Glomerular visceral epithelial cell (primary cell): ENCODE results near the gene WDR6.
"Not testable (repeated sequence)": the region's sequence is repeated elsewhere in the genome, so short reads cannot be mapped to it uniquely, and the experiment has no call there.

Source experiments
- DNase-seq: peaks from one replicate; pipeline ENCODE4 v3.0.0-alpha.2; 2016; ENCODE audit errors: extremely low spot score

The WDR6 gene

DNA sequence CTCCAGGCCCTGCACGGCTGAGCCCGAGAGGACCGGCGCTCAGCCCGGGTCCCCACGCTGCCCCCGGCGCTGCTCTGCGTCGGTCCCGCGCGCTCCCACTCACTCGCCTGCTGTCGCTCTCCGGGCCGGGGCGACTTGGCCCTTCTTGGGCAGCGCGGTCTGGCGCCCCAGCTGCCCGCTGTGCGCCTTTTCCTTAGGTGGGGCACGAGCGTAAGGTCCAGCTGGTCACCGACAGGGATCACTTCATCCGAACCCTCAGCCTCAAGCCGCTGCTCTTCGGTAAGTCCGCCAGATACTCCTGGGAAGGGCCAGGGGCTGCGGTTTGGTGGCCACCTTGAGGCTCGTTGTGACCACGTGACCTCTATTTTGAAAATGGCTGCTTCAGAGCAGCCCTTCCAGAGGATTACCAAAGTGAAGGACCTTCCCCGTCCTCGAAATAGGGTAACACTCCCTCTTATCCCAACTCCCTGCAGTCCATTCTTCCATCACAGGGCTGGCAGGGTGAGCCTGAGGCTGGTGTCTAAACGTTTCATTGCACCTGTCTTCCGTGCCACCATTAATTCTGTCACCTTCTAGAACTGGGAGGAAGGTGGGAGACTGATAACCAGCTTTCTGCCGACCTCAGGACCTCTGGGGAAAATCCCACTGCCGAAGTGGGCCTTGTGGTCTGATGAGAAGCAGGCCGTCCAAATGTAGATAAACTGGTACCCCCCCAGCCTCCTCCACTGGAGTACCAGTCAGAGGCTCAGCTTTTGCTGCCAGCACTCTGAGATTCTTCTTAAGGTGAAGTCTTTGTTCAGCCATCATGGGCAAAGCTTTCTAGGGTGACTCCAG is 16.3 kb upstream of the WDR6 start:
- peak; percentile 27 for DNase-seq

DNA sequence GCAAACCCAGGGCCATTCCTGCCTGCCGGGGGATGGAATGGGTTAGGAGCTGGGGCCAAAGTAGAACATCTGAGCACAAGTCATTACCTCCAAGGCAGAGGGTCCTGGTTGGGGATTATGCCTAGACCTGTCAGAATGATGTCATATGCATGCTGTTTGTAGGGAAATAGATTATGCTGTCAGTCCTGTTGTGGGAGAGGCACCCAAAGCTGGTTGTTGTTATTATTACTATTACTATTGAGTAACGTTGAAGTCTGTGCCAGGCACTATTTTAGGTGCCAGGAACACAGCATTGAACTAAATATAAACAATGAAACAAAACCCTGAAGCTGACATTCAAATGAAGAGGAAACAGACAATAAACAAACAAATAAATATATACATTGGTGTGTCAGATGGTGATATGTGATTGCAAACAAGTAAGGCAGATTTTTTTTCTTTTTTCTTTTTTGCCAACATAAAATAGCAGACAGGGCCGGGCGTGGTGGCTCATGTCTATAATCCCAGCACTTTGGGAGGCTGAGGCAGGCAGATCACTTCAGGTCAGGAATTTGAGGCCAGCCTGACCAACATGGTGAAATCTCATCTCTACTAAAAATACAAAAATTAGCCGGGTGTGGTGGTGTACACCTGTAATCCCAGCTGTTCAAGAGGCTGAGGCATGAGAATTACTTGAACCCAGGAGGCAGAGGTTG is 15.2 kb upstream of the WDR6 start:
- DNase-seq: no peak

DNA sequence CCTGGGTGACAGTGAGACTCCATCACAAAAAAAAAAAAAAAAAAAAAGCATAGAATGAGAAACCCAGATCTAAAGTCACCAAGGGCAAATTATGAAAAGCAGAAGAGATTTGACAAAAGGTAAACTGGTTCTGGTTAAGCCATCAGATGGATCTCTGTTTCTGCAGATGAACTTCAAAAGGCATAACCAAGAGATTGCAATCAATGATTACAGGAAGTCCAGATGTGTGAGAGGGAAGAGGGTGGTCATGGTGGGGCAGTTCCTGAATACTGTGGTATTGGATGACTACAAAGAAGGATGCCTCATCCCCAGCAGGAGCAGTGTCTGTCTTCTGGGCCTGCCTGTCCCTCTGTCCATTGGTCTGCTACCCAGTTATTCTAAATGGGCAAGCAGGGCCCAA is 13.4 kb upstream of the WDR6 start:
- no peak for DNase-seq

DNA sequence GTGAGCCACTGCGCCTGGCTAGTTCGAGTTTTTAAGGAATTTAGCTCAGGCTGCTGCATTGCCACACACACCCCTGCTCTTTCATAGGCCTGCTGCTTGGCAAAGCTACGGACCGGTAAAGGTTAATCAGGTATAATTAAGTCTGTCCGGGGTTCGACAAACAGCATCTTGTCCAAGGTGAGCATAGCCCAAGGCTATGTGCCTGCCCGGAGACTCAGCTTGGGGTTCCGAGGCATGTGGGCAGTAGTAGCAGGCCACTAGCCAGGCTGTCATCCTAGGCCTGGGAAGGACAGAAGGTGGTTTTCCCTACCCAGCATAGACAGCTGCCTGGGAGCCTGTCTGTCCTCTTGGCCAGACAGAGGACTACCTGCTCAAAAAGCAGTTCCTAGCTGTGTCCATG is 10.6 kb upstream of the WDR6 start:
- DNase-seq: no peak

DNA sequence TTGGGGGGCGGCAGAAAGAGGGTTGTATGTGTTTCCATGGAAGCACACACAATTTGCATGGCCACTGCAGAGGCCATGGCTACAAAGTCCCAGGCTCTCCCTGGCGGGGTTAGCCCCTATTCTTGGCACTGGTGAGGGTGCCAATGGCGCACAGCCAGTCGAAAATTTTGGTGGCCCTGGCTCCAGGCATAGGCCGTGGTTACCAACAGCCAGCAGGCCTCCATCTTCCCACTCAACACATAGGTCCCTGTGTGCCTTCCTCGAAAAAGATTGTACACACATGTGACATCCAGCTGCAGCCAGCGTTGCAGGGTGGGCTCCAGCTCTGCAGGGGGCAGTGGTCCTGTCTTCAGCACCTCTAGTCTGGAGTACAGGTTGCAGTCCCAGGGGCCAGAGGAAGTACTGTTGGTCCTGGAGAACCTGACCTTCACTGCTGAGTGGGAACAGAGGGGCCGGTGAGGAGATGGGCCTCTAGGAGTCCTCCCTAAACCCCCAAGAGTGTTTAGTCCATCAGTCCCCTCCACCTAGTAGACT is 10.0 kb upstream of the WDR6 start:
- DNase-seq: no peak

DNA sequence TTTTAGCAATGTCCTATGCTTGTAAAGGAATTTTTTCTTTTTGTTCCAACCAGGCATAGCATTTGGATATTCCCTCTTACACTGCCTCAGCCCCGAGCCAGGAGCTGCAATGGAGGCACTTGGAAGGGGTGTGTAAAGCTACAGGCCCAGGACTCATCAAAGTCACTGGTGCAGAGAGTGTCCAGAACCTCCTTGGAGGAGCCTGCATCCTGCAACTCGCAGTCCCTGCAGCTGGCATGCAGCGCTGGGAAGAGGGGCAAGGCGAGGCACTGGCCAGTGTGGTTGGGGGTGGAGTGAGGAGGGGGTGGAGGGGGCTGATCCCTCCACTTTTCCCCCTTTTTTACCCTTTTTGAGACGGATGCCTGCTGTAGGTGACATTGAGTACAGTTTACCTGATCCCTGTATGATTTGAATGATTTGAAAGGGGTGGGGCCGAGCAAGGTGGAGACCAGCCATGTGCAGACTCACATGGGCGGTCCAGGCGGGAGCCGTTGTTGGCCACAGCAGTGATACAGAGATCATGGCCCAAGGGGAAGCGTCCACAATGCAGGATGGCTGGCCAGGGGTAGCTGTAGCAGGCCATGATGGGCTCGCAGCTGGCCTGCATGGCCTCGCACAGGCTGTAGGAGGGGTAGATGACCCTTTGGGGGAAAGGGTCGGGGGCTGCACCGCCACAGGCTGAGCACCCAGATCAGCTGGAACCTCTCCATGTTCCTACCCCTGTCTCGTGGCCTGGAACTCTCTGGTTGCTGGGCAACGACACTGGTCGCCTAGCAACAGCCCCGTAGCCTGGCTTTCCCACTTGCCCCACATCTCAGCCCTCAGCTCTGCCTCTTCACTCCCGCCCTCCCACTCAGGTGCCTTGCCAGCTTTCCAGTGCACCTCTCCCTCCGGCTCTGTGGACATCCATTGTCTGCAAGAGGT is 9.2 kb upstream of the WDR6 start:
- no peak for DNase-seq

DNA sequence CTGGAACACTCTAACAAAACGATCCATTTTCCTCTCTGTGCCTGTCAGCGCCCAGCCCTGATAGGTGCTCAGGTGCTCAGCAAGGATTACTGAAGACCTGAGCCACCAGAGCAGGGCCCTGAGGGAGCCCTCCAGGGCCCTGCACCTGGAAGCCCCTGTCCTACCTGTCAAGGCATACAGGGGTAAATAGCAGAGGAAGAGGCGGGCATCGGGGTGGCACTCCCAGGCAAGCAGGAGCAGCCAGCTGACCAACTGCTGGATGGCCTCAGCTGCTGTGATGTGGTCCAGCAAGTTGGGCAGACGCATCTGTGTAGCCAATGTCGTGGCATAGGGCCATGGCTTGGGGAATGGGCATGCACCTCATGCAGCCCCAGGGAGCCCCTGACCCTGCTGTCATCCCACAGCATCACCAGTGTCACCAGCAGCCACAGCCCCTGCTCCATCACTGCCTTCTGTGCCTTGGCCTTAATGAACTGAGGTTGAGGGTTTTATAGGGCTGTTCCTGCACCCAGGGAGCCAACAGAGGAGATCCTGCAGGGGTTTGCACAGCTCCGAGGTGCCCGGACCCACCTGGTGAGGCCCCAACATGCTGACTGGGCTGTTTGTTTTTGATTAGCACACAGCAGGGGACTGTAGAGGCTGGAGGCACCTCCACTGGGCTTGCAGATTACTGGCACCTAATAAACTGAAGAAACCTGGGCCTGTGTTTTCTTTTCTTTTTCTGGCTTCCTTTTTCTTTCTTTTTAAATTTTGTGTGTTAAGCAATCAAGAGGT is 7.9 kb upstream of the WDR6 start:
- no peak for DNase-seq

DNA sequence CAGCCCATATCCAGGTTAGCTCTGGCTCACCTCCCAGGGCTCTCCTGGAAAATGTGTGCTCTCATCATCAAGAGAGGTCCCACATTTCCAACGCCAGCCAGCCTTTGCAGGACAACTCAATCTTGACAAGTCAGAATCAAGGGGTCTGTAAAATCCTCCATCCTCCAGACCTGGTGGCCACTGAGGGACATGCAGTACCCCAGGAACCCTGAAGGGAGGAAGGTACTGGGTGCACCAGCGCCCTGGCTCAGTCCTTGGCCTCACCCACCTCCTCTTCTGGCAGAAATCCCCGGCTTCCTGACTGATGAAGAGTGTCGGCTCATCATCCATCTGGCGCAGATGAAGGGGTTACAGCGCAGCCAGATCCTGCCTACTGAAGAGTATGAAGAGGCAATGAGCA is 6.0 kb upstream of the WDR6 start:
- no peak for DNase-seq

DNA sequence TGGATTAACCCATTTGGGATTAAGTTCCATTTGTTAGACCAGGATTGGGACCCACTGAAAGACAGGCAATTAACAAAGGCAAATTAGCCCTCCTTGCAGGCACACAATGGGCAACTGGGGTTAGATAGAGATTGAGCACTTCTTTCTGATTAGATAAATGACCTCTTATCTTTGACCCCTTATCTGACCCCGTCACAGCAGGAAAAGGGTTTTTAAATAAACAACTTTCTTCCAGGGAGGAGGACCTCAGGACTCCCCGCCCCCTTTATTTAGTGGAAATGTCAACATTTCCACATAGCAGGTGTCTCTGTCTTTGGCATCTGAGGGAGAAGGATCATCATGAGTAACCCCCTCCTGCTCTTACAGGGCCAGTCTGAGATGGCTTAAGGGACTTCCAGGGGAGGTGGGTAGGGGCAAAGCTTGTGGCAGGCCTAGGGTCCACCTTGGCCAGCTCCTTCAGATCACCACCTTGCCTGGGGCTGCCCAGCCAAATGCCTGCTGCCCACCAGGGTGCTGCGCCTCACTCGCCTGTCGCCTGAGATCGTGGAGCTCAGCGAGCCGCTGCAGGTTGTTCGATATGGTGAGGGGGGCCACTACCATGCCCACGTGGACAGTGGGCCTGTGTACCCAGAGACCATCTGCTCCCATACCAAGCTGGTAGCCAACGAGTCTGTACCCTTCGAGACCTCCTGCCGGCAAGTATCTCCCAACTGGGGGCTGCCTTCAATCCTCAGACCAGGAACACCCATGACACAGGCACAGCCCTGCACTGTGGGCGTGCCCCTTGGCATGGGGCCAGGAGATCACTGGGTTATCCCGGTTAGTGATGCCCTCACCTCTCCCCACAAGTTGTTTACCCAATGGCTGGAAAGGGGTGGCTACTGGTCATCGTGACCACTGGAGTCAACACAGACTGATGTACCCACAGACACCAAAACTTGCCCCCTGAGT is 2.6 kb upstream of the WDR6 start:
- DNase-seq: no peak

DNA sequence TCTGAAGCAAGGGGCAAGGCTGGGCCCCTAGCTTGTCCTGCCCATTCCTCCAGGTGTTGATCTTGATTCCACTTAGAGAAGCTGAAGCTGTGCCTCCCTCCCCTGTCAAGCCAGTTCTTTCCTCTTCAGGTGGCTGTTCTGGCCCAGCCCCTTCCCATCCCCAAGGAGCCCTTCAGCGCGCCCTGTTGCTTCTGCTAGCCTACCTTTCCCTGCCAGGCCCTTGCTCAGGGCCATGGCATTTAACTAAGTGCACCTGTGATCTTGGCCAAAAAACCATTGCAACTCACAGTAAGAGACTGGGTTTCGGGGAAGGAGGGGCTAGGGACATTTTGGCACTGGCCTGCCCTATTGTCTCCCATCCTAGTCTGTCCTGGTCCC is 1.9 kb upstream of the WDR6 start:
- DNase-seq: no peak

DNA sequence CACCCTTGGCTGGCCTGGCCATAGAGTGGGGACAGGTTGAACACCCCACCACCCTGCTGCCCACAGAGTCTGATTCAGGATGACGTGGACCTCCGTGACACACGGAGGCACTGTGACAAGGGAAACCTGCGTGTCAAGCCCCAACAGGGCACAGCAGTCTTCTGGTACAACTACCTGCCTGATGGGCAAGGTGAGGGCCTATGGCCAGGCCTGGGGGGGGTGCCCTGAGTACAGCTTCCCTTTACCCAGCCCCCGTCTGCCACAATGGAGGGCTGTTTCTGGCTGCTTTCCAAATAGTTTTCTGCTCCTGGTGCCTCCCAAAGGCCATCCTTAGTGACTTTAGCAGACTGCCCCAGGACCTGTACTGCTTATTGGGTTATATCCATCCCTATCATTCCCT is 1.2 kb upstream of the WDR6 start:
- DNase-seq: no peak

DNA sequence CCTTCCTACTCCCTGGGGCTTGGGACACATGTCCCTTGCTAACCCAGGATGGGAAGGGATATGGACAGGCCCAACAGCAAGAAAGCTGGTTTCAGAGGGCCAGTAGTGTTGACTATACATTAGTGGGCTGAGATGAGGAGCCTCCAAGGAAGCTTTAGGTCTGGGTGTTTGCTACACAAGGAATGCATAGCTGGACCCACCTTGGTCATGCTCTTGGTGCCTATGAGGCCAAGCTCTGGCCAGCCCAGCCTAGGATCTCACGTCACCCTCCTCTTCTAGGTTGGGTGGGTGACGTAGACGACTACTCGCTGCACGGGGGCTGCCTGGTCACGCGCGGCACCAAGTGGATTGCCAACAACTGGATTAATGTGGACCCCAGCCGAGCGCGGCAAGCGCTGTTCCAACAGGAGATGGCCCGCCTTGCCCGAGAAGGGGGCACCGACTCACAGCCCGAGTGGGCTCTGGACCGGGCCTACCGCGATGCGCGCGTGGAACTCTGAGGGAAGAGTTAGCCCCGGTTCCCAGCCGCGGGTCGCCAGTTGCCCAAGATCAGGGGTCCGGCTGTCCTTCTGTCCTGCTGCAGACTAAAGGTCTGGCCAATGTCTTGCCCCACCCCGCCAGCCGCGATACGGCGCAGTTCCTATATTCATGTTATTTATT is 653 bp upstream of the WDR6 start:
- DNase-seq: peak; percentile 44

DNA sequence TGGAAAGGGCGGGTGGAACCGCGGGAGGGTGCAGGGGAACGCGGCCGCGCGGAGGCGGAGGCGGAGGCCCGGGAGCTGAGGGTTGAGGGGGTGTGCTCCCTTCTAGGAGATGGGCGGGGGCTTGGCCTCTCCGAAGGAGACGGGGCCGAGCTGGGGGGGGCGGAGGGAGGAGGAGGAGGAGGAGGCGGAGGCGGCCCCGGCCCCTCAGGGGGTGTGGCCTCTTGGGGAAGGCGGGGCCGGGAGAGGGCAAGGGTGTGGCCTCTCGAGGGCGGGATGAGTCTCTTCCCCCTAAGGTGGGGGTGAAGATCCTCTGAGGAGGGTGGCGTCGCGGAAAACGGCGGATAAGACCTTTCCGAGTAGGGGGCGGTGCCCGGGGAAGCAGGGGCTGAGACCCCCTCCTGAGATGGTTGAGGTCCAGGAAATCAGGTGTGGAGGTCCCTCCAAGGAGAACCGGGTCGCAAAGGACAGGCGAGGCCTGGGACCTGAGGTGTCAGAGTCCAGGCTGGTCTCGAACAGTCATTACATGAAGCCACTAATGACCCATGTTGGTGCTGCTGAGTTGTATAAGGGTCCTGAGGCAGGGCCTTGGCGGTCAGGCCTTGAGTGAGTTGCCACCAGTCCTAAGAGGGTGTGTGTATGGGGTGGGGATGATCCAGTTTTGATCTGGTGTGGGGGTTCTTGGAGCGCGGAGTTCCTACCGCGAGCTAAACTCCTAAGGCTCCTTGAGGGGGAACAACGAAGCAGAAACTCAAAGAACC is 759 bp downstream of the WDR6 start:
- DNase-seq: peak; percentile 94

DNA sequence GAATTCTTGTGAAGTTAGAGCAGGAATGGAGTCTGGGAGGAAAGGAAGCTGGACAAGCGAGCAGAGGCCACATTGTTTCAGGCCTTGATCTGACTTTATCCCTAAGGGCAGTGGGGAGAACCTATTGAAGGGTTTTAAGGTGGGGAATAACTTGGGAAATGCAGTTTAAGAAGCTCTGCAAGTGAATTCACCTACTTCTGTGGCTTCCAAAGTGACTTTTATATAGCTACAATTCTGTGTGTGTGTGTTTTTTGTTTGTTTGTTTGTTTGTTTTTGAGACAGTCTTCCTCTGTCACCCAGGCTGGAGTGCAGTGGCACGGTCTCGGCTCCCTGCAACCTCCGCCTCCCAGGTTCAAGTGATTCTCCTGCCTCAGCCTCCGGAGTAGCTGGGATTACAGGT is 1.4 kb downstream of the WDR6 start:
- DNase-seq: not testable (repeated sequence)

DNA sequence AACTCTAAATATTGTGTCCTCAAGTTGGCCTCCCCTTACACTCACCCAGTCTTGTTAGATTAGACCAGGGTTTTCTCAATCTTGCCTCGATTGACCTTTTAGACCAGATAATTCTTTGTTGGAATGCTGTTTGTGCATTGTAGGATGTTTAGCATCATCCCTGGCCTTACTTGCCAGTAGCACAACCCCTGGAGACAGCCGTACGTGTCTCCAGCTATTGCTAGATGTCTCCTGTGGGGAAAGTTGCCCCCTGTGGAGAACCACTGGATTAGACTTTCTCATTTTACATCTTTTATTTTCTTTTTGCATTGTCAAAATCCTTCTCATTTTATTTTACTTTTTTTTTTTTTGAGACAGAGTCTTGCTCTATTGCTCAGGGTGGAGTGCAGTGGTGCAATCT is 2.2 kb downstream of the WDR6 start:
- DNase-seq: no peak

DNA sequence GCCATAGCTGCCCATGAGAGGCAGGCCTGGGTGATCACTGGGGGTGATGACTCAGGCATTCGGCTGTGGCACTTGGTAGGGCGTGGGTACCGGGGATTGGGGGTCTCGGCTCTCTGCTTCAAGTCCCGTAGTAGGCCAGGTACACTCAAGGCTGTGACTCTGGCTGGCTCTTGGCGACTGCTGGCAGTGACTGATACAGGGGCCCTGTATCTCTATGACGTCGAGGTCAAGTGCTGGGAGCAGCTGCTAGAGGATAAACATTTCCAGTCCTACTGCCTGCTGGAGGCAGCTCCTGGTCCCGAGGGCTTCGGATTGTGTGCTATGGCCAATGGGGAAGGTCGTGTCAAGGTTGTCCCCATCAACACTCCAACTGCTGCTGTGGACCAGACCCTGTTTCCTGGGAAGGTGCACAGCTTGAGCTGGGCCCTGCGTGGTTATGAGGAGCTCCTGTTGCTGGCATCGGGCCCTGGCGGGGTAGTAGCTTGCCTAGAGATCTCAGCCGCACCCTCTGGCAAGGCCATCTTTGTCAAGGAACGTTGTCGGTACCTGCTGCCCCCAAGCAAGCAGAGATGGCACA is 5.3 kb downstream of the WDR6 start:
- no peak for DNase-seq

DNA sequence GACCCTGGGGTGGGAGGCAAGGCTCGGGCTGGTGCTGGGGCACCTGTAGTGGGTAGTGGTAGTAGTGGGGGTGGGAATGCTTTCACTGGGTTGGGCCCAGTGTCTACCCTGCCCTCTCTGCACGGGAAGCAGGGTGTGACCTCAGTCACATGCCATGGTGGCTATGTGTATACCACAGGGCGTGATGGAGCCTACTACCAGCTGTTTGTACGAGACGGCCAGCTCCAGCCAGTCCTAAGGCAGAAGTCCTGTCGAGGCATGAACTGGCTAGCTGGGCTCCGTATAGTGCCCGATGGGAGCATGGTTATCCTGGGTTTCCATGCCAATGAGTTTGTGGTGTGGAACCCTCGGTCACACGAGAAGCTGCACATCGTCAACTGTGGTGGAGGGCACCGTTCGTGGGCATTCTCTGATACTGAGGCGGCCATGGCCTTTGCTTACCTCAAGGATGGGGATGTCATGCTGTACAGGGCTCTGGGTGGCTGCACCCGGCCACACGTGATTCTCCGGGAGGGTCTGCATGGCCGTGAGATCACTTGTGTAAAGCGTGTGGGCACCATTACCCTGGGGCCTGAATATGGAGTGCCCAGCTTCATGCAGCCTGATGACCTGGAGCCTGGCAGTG is 6.0 kb downstream of the WDR6 start:
- DNase-seq: no peak
